Measurements from ENCODE around the gene PHLDB1. TPM values are rescaled to one million over a fixed set of nuclear protein-coding genes. Genes with fewer than 3 reads are reported as not detected.

PHLDB1 gene
- total RNA-seq, 2 donors from 2014 or later = 206 to 377 TPM

DNA sequence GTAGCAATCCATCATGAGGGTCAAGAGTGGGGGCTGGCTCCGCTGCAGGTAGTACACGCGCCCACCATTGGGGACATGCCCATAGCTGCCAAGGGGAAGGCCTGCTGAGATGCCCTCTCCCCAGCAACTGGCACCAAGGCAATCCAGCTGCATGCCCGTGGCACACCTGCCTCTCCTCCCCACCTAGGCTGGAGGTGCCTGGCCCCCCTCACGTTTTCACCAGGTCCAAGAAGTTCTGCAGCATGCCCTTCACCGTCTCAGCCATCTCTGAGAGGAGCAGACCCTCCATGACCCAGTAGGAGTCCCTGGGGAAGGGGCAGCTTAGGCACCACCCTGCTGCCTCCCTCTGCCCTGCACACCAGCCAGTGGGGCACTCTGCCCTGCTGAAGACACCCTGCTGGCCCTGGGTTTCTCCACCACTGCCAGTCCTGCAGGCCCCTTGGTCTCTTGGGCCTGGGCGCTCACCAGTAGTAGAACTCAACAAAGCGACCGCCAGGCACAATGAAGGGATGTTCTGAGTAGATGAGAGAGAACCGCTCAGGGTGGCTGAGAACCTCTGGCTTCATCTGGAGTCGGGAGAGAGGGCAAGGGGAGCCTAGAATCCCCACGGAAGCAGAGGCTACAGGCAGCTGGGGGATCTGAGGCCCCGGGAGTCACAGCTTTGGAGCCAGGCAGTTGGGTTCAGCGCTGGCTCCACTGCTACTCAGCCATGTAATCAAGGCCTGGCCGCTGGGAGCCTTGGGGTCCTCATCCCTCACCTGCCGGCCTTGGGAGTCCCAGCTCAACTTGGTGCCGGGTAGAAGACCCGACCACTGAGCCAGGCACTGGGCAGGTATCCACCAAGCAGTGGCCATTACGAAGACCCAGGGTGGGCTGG is 54.2 kb downstream of the PHLDB1 start:
- Histone ChIP-seq H3K4me3 (no peak overlapping the region), H3K27ac (no peak overlapping the region), H3K27me3 (replicated peaks; ENCODE audit: insufficient read depth) (no peaks in the 10 kb centered on the region), H3K9me3 (no peaks in the 10 kb centered on the region), H3K4me1 (ENCODE audit: control insufficient read depth in 1 of 2, low read depth in 2 of 2) (peaks cover 0 to 15% of the 10 kb centered on the region in 2 donors), H3K36me3 (peaks cover 14% of the 10 kb centered on the region)
- TF ChIP-seq CTCF (IDR thresholded peaks at IDR 0.05) = no peak
- DNase-seq (ENCODE audit: low spot score) = no peak
- ATAC-seq (ENCODE audit: insufficient number of reproducible peaks, low FRiP score, low read depth) = no peak

GRCh38 chr11:118662401-118663271 is 55.2 kb downstream of the PHLDB1 start:
- Histone ChIP-seq H3K36me3 (peaks cover 4% of the 10 kb centered on the region), H3K4me1 (ENCODE audit: control insufficient read depth in 1 of 2, low read depth in 2 of 2) (peaks cover 0 to 15% of the 10 kb centered on the region in 2 donors), H3K27ac (no peak overlapping the region), H3K4me3 (no peak overlapping the region), H3K27me3 (replicated peaks; ENCODE audit: insufficient read depth) (no peaks in the 10 kb centered on the region), H3K9me3 (no peaks in the 10 kb centered on the region)
- TF ChIP-seq CTCF (IDR thresholded peaks at IDR 0.05) = no peak
- no peak for DNase-seq (ENCODE audit: low spot score)
- no peak for ATAC-seq (ENCODE audit: insufficient number of reproducible peaks, low FRiP score, low read depth)

GRCh38 chr11:118663381-118663780 is 56.0 kb downstream of the PHLDB1 start:
- no peak for TF ChIP-seq CTCF (IDR thresholded peaks at IDR 0.05)
- no peak for ATAC-seq (ENCODE audit: insufficient number of reproducible peaks, low FRiP score, low read depth)
- Histone ChIP-seq H3K4me3 (no peak overlapping the region), H3K9me3 (no peaks in the 10 kb centered on the region), H3K27ac (no peak overlapping the region), H3K27me3 (replicated peaks; ENCODE audit: insufficient read depth) (no peaks in the 10 kb centered on the region), H3K36me3 (no peaks in the 10 kb centered on the region), H3K4me1 (ENCODE audit: control insufficient read depth in 1 of 2, low read depth in 2 of 2) (peaks cover 0 to 15% of the 10 kb centered on the region in 2 donors)
- DNase-seq (ENCODE audit: low spot score) = no peak

DNA sequence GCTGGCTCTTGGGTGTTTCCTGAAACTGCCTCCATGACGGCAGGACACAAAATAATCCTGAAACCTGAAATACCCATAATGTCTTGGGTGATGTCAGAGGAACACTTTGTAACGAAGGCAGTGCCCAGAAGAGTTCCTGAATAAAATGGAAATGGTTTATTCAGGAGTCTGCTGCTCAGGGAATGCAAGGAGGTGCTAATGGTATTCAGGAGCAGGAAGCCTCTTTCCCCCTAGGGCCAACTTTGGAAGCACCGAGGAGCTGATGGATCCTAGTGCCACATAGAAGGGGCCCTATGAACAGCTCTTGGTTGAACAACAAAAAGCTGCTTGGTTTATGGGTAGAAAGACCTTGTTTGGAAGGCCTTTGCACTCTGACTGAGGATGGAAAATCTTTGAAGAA is 56.5 kb downstream of the PHLDB1 start:
- Histone ChIP-seq H3K27me3 (replicated peaks; ENCODE audit: insufficient read depth) (no peaks in the 10 kb centered on the region), H3K9me3 (no peaks in the 10 kb centered on the region), H3K4me1 (ENCODE audit: control insufficient read depth in 1 of 2, low read depth in 2 of 2) (peaks cover 0 to 12% of the 10 kb centered on the region in 2 donors), H3K4me3 (no peak overlapping the region), H3K36me3 (no peaks in the 10 kb centered on the region), H3K27ac (no peak overlapping the region)
- no peak for TF ChIP-seq CTCF (IDR thresholded peaks at IDR 0.05)
- no peak for ATAC-seq (ENCODE audit: insufficient number of reproducible peaks, low FRiP score, low read depth)
- no peak for DNase-seq (ENCODE audit: low spot score)

GRCh38 chr11:118666371-118666770 is 59.0 kb downstream of the PHLDB1 start:
- H3K27me3 ChIP-seq (replicated peaks; ENCODE audit: insufficient read depth) = no peaks in the 10 kb centered on the region
- no peak for TF ChIP-seq CTCF (IDR thresholded peaks at IDR 0.05)
- H3K36me3 ChIP-seq = no peaks in the 10 kb centered on the region
- no peaks in the 10 kb centered on the region for H3K9me3 ChIP-seq
- no peak for ATAC-seq (ENCODE audit: insufficient number of reproducible peaks, low FRiP score, low read depth)
- no peak for DNase-seq (ENCODE audit: low spot score)
- no peak overlapping the region for H3K4me3 ChIP-seq
- H3K27ac ChIP-seq = no peak overlapping the region
- no peaks in the 10 kb centered on the region for H3K4me1 ChIP-seq (ENCODE audit: control insufficient read depth in 1 of 2, low read depth in 2 of 2)
